ENCODE measurements around the gene C3orf20.

Gene C3orf20

DNA sequence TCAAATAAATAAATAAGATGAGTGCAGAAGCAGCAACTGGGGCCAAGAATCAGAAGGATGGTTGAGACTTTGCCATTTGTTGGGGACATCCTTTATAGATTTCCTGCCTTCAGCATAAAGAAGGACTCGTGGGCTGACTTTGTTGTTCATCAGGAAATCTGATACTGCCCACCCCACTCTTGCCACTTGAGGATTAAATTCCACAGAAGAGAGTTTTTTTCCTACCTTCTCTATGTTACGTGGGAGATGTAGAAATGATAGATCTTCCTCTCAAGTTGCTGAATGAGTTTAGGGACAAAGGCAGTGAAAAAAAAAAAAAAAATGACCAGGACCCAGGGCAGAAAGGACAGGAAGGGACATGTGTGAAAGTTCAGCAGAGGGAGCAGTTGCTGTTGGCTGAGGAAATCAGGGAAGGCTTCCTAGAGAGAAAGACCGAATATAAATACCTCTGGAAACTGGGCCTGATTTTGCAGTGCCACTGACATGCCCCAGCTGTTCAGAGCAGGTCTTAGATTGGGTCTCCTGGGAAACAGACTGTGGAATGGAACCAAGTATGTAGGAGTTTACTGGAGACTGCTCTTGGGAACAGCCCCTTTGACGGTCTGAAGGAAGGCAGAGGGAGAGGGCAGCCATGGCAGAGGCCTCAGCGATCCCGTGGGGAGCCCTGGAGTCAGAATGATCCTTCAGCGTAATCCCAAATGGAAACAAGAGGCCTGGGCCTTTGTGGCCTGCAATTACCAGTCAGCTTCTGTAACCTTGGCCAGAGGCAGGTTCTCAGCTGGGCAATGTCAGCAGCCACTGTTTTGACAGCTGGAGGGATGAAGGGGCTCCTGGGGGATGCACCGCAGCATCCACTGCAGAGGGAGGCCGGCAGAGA, 50.9 kb downstream of the C3orf20 start:
- TF ChIP-seq TCF12 (IDR thresholded peaks at IDR 0.05; ENCODE audit: low read depth): no peak

DNA sequence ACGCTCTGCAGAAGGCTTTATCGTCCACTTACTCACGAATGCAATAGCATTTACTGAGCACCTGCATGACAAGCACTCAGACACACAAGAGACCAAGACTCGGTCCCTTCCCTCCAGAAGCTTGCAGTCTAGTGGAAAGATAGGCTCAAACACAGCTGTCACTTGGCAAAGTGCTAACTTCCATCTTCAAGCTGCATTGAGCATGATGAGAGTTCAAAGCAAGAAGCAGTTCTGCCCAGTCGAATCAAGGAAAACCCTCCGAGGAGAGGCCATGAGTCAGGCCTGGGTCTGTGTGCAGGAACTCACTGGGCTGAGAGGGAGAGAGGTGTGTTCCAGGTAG, 51.5 kb downstream of the C3orf20 start:
- TF ChIP-seq CEBPB (IDR thresholded peaks at IDR 0.05) (no peak), YY1 (IDR thresholded peaks at IDR 0.05; ENCODE audit: low read depth) (no peak), EP300 (IDR thresholded peaks at IDR 0.05; ENCODE audit: borderline replicate concordance) (no peak), TCF12 (IDR thresholded peaks at IDR 0.05; ENCODE audit: low read depth) (no peak), EGR1 (IDR thresholded peaks at IDR 0.05) (no peak), CREB1 (IDR thresholded peaks at IDR 0.05; ENCODE audit: low read depth) (no peak), ZBTB7A (IDR thresholded peaks at IDR 0.05; ENCODE audit: low read depth) (no peak), TEAD4 (IDR thresholded peaks at IDR 0.05) (no peak), RAD21 (IDR thresholded peaks at IDR 0.05; ENCODE audit: low read depth) (no peak), NFIC (IDR thresholded peaks at IDR 0.05) (no peak), FOXM1 (IDR thresholded peaks at IDR 0.05; ENCODE audit: borderline replicate concordance, low read depth) (no peak), TAF1 (IDR thresholded peaks at IDR 0.05; ENCODE audit: low read depth) (no peak)
- TF ChIP-seq, protein P1, sequence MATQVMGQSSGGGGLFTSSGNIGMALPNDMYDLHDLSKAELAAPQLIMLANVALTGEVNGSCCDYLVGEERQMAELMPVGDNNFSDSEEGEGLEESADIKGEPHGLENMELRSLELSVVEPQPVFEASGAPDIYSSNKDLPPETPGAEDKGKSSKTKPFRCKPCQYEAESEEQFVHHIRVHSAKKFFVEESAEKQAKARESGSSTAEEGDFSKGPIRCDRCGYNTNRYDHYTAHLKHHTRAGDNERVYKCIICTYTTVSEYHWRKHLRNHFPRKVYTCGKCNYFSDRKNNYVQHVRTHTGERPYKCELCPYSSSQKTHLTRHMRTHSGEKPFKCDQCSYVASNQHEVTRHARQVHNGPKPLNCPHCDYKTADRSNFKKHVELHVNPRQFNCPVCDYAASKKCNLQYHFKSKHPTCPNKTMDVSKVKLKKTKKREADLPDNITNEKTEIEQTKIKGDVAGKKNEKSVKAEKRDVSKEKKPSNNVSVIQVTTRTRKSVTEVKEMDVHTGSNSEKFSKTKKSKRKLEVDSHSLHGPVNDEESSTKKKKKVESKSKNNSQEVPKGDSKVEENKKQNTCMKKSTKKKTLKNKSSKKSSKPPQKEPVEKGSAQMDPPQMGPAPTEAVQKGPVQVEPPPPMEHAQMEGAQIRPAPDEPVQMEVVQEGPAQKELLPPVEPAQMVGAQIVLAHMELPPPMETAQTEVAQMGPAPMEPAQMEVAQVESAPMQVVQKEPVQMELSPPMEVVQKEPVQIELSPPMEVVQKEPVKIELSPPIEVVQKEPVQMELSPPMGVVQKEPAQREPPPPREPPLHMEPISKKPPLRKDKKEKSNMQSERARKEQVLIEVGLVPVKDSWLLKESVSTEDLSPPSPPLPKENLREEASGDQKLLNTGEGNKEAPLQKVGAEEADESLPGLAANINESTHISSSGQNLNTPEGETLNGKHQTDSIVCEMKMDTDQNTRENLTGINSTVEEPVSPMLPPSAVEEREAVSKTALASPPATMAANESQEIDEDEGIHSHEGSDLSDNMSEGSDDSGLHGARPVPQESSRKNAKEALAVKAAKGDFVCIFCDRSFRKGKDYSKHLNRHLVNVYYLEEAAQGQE (IDR thresholded peaks at IDR 0.05; ENCODE audit: low read depth): no peak
- TF ChIP-seq, protein P2, sequence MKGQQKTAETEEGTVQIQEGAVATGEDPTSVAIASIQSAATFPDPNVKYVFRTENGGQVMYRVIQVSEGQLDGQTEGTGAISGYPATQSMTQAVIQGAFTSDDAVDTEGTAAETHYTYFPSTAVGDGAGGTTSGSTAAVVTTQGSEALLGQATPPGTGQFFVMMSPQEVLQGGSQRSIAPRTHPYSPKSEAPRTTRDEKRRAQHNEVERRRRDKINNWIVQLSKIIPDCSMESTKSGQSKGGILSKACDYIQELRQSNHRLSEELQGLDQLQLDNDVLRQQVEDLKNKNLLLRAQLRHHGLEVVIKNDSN (IDR thresholded peaks at IDR 0.05): no peak
- TF ChIP-seq, protein P3, sequence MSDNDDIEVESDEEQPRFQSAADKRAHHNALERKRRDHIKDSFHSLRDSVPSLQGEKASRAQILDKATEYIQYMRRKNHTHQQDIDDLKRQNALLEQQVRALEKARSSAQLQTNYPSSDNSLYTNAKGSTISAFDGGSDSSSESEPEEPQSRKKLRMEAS (IDR thresholded peaks at IDR 0.05): no peak

DNA sequence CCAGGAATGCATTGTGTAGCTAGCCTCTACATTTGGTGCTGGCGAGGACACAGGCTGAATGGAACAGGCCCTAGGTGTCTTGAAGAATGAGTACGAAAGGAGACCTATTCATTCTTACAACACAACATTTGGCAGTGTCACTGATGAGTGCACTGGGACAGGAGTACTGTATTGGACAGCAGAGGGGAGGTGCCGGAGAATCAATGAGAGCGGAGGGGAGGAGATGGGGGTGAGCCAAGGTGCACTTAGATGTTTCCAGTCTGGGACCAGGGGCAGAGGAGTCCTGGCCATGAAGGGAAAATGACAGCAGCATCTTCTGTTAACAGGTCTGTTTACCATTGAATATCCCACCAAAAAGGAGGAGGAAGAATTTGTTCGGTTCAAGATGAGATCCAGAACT, 53.2 kb downstream of the C3orf20 start:
- TF ChIP-seq TEAD4 (IDR thresholded peaks at IDR 0.05) (no peak), TAF1 (IDR thresholded peaks at IDR 0.05; ENCODE audit: low read depth) (no peak), NFIC (IDR thresholded peaks at IDR 0.05) (no peak), CREB1 (IDR thresholded peaks at IDR 0.05; ENCODE audit: low read depth) (no peak), TCF12 (IDR thresholded peaks at IDR 0.05; ENCODE audit: low read depth) (no peak), ZBTB7A (IDR thresholded peaks at IDR 0.05; ENCODE audit: low read depth) (no peak), EGR1 (IDR thresholded peaks at IDR 0.05) (no peak), YY1 (IDR thresholded peaks at IDR 0.05; ENCODE audit: low read depth) (no peak), FOXM1 (IDR thresholded peaks at IDR 0.05; ENCODE audit: borderline replicate concordance, low read depth) (no peak), CEBPB (IDR thresholded peaks at IDR 0.05) (no peak), EP300 (IDR thresholded peaks at IDR 0.05; ENCODE audit: borderline replicate concordance) (no peak), RAD21 (IDR thresholded peaks at IDR 0.05; ENCODE audit: low read depth) (no peak)
- TF ChIP-seq, protein P1 (IDR thresholded peaks at IDR 0.05; ENCODE audit: low read depth): no peak
- TF ChIP-seq, protein P2 (IDR thresholded peaks at IDR 0.05): no peak
- TF ChIP-seq, protein P3 (IDR thresholded peaks at IDR 0.05): no peak

DNA sequence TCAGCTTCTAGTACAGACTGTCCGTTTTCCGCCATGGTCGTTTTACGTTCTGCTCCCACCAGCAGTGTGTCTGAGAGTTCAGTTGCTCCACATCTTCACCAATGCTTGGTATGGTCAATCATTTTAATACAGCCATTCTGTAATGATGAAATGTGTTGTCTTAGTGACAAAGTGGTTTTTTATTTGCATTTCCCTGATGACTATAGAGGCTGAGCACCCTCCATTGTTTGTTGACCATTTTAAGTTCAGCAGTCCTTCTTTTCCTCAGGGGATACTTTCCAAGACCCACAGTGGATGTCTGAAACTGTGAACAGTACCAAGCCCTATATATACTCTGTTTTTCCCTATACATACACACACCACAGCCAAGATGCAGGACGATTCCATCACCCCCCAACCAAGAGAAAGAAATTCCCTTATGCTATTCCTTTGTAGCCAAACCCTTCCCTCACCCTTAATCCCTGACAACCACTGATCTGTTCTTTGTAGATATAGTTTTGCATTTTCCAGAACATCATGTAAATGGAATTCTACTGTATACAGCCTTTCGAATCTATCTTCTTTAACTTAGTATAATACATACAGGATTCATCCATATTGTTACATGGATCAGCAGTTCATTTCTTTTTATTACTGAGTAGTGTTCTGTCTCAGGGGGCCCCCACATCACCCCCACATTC, 55.9 kb downstream of the C3orf20 start:
- no peak for TF ChIP-seq CEBPB (IDR thresholded peaks at IDR 0.05)
- TF ChIP-seq, protein P3 (IDR thresholded peaks at IDR 0.05): no peak
- TF ChIP-seq YY1 (IDR thresholded peaks at IDR 0.05; ENCODE audit: low read depth): no peak
- TF ChIP-seq RAD21 (IDR thresholded peaks at IDR 0.05; ENCODE audit: low read depth): no peak

DNA sequence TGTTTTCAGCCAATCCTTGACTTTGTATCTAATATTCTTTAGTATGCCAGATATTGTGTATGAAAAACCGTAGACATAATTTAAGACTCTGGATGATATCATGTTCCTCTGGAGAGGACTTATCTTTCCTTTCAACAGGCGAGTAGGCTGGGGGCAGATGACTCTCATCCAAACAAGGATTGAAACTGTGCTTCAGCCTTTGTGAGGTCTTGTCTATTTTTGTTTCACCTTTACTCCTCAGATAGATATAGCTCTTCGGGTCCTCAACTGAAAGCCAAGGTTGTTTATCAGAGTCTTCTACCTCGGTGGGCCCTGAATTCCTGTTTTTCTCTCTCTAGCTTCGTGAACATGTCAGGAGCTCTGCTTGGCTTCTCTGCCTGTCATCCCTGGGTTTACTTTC, 66.0 kb downstream of the C3orf20 start:
- TF ChIP-seq FOXM1 (IDR thresholded peaks at IDR 0.05; ENCODE audit: borderline replicate concordance, low read depth) (no peak), TAF1 (IDR thresholded peaks at IDR 0.05; ENCODE audit: low read depth) (no peak), RAD21 (IDR thresholded peaks at IDR 0.05; ENCODE audit: low read depth) (no peak), CEBPB (IDR thresholded peaks at IDR 0.05) (no peak), NFIC (IDR thresholded peaks at IDR 0.05) (no peak), TCF12 (IDR thresholded peaks at IDR 0.05; ENCODE audit: low read depth) (no peak), TEAD4 (IDR thresholded peaks at IDR 0.05) (no peak), EGR1 (IDR thresholded peaks at IDR 0.05) (no peak), ZBTB7A (IDR thresholded peaks at IDR 0.05; ENCODE audit: low read depth) (no peak), YY1 (IDR thresholded peaks at IDR 0.05; ENCODE audit: low read depth) (no peak), CREB1 (IDR thresholded peaks at IDR 0.05; ENCODE audit: low read depth) (no peak), EP300 (IDR thresholded peaks at IDR 0.05; ENCODE audit: borderline replicate concordance) (no peak)
- TF ChIP-seq, protein P2 (IDR thresholded peaks at IDR 0.05): no peak
- TF ChIP-seq, protein P1 (IDR thresholded peaks at IDR 0.05; ENCODE audit: low read depth): no peak
- TF ChIP-seq, protein P3 (IDR thresholded peaks at IDR 0.05): no peak

Data from Ishikawa (cell line).